ENCODE data around the gene CACNA1B. TPM values are rescaled to one million over a fixed set of nuclear protein-coding genes. Genes with fewer than 3 reads are reported as not detected.

CACNA1B gene
- total and polyA plus RNA-seq, 2 of the 4 experiments (the other 2 are of a cell fraction): 0.02 TPM; not detected in 1

GRCh38 chr9:138096519-138096845, 218.9 kb downstream of the CACNA1B start:
- Histone ChIP-seq H3K56ac (ENCODE audit: extremely low read depth, insufficient read depth, low read length) (no peak overlapping the region), H3K79me1 (ENCODE audit: low read depth in 1 of 2, low read length in 2 of 2) (no peaks in the 10 kb centered on the region), H4K91ac (ENCODE audit: insufficient read depth, low read depth, low read length) (no peak overlapping the region), H2AK5ac (ENCODE audit: low read depth, low read length) (no peak overlapping the region), H3K36me3 (ENCODE audit: control insufficient read depth, insufficient read depth, low read length) (no peaks in the 10 kb centered on the region), H3K14ac (replicated peaks; ENCODE audit: low read depth, low read length) (no peak overlapping the region), H3K27me3 (ENCODE audit: control insufficient read depth, insufficient read depth, low read length) (no peaks in the 10 kb centered on the region), H2BK15ac (ENCODE audit: low read depth, low read length) (no peak overlapping the region), H3K9me1 (ENCODE audit: insufficient read depth, low read length) (no peaks in the 10 kb centered on the region), H4K20me1 (ENCODE audit: insufficient read depth, low read length) (no peaks in the 10 kb centered on the region), H2BK5ac (ENCODE audit: low read depth, low read length, poor library complexity, severe bottlenecking) (no peak overlapping the region), H2AK9ac (replicated peaks; ENCODE audit: low read depth, low read length, poor library complexity) (no peak overlapping the region), H3K27ac (ENCODE audit: insufficient read depth, low read length) (no peak overlapping the region), H3K23ac (ENCODE audit: low read depth, low read length) (no peak overlapping the region), H4K5ac (ENCODE audit: low read depth, low read length) (no peak overlapping the region), H3K18ac (ENCODE audit: low read depth, low read length) (no peak overlapping the region), H3K9ac (ENCODE audit: low read depth, low read length) (no peak overlapping the region), H2BK20ac (ENCODE audit: low read depth, low read length) (no peak overlapping the region), H2BK120ac (ENCODE audit: low read depth, low read length) (no peak overlapping the region), H3K9me3 (ENCODE audit: control insufficient read depth, insufficient read depth, low read length) (peaks cover 42% of the 10 kb centered on the region), H3K4me3 (ENCODE audit: insufficient read depth, low read depth, low read length) (no peak overlapping the region), H3K4me2 (ENCODE audit: low read depth, low read length) (no peak overlapping the region), H2AFZ (replicated peaks; ENCODE audit: low read length, poor library complexity) (no peak overlapping the region), H4K8ac (ENCODE audit: low read depth in 2 of 2, low read length in 2 of 2) (no peak overlapping the region), H3K4ac (ENCODE audit: low read depth, low read length) (no peak overlapping the region), H3K4me1 (ENCODE audit: control insufficient read depth, insufficient read depth, low read length) (no peaks in the 10 kb centered on the region)
- ChIA-PET CTCF (no interaction called here), POLR2A (ENCODE audit: unreplicated experiment) (no interaction called here)
- intact Hi-C loops (cut with micrococcal nuclease) (no loop called here), dilution Hi-C loops (cut with HindIII; ENCODE audit: low sequenced_read_pairs, unreplicated experiment) (no loop called here), in situ Hi-C loops (cut with MboI; ENCODE audit: low sequenced_read_pairs) (no loop called here)
- no peak for TF ChIP-seq RFX5 (IDR thresholded peaks at IDR 0.05; ENCODE audit: low read depth, low read length)
- TF ChIP-seq RCOR1 (IDR thresholded peaks at IDR 0.05; ENCODE audit: insufficient replicate concordance, low read length): no peak
- no peak for TF ChIP-seq BHLHE40 (IDR thresholded peaks at IDR 0.05; ENCODE audit: low read depth, low read length)
- TF ChIP-seq NFE2L2 (IDR thresholded peaks at IDR 0.05; ENCODE audit: low read depth, low read length): no peak
- no peak for TF ChIP-seq FOS (IDR thresholded peaks at IDR 0.05; ENCODE audit: low read depth, low read length)
- no peak for TF ChIP-seq USF2 (IDR thresholded peaks at IDR 0.05; ENCODE audit: low read depth, low read length)
- no peak for TF ChIP-seq CHD1 (IDR thresholded peaks at IDR 0.05; ENCODE audit: low read depth, low read length)
- no peak for TF ChIP-seq MAZ (IDR thresholded peaks at IDR 0.05; ENCODE audit: borderline replicate concordance, low read depth, low read length)
- no peak for TF ChIP-seq ELK1 (IDR thresholded peaks at IDR 0.05; ENCODE audit: borderline replicate concordance, low read depth, low read length)
- TF ChIP-seq MAFK (IDR thresholded peaks at IDR 0.05; ENCODE audit: low read depth, low read length): no peak
- TF ChIP-seq SMC3 (IDR thresholded peaks at IDR 0.05; ENCODE audit: low read depth, low read length): no peak
- TF ChIP-seq POLR2A (IDR thresholded peaks at IDR 0.05; ENCODE audit: low read depth, low read length): no peak
- TF ChIP-seq CEBPB (IDR thresholded peaks at IDR 0.05; ENCODE audit: low read depth, low read length): no peak
- TF ChIP-seq MXI1 (IDR thresholded peaks at IDR 0.05; ENCODE audit: borderline replicate concordance, low read depth, low read length): no peak
- no peak for TF ChIP-seq RAD21 (IDR thresholded peaks at IDR 0.05; ENCODE audit: low read length)
- DNase-seq (no peak), ATAC-seq (ENCODE audit: low read depth) (no peak)
- WGBS, 2 experiments (ENCODE audit: extremely low coverage in 2 of 2, insufficient read length in 1 of 2): 86% methylated on average over 5 of the region's 13 CpGs; no CpG with 5 or more reads in 1 of the 2 experiments
- no TSS peak for BruUV-seq (replicated peaks)

Measured in IMR-90 (cell line).